ENCODE results near the gene NTNG1. TPM values are rescaled to one million over a fixed set of nuclear protein-coding genes. Genes with fewer than 3 reads are reported as not detected.

Gene NTNG1
- total RNA-seq, 2 experiments from 2014 or later, result 1.1 TPM; not detected in 1

DNA sequence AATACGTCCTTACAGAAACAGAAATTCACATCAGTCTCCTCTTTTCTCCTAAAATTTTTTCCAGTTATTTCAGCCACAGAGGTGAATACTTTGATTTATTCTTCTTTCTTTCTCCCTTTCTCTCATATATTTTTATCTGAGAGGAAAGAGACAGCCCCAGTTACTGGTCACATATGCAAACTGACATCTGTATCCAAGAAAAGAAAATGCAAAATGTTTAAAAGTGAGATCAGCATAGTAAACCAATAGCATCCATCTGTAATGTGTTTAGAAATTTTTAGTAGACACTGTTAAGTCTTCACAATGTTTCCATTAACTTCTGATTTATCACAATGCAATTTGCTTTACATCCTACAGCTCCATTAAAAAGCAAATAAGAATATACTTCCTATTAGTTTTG lies 53.5 kb downstream of the NTNG1 start:
- H3K9me3 Mint-ChIP-seq (ENCODE audit: low read depth), result no peaks in the 10 kb centered on the region
- no peak overlapping the region for H3K27ac Mint-ChIP-seq
- no peak for ATAC-seq
- no peaks in the 10 kb centered on the region for H3K27me3 Mint-ChIP-seq
- no peak overlapping the region for H3K4me3 Mint-ChIP-seq
- CTCF ChIA-PET, result interaction anchor here (1.2 kb wide), 1 partner anchor 17 kb away, joined by 3 read pairs; no protein-coding TSS in a partner anchor
- H3K36me3 Mint-ChIP-seq, result no peaks in the 10 kb centered on the region
- no peak for DNase-seq
- no peaks in the 10 kb centered on the region for H3K4me1 Mint-ChIP-seq

- no peaks in the 10 kb centered on the region for H3K36me3 Mint-ChIP-seq
- H3K9me3 Mint-ChIP-seq (ENCODE audit: low read depth), result no peaks in the 10 kb centered on the region
- DNase-seq (no peak), ATAC-seq (no peak)
- no peak overlapping the region for H3K27ac Mint-ChIP-seq
- H3K4me3 Mint-ChIP-seq, result no peak overlapping the region
- CTCF ChIA-PET, result no interaction called here
- H3K27me3 Mint-ChIP-seq, result no peaks in the 10 kb centered on the region
- no peaks in the 10 kb centered on the region for H3K4me1 Mint-ChIP-seq
These were observed 54.6 kb downstream of the NTNG1 start for GRCh38 chr1:107195476-107195875.

- H3K27ac Mint-ChIP-seq, result no peak overlapping the region
- H3K4me1 Mint-ChIP-seq, result no peaks in the 10 kb centered on the region
- no peak overlapping the region for H3K4me3 Mint-ChIP-seq
- DNase-seq, result peak; percentile 40
- H3K27me3 Mint-ChIP-seq, result no peaks in the 10 kb centered on the region
- CTCF ChIA-PET, result no interaction called here
- peaks cover 3% of the 10 kb centered on the region for H3K9me3 Mint-ChIP-seq (ENCODE audit: low read depth)
- no peak for ATAC-seq
- no peaks in the 10 kb centered on the region for H3K36me3 Mint-ChIP-seq
These were observed 56.2 kb downstream of the NTNG1 start for GRCh38 chr1:107196973-107197562.

DNA sequence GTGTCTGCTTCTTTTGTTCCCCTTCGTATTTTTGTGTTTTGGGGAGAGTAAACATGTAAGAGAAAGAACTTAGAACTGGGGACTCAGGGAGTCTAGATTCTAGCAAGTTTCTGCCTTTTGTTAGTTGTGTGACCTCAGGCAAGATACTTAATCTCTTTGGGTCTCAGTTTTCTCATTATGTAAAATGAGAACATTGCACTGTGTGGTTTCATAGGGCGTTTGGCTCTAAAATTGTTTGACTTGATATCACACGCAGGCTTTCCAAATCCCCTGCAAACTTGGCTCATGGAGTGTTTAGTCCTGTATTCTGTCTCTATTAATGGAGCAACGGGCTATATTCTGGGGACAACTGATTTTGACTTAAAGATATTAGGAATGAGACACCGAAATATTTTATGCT lies 57.7 kb downstream of the NTNG1 start:
- Mint-ChIP-seq H3K36me3 (no peaks in the 10 kb centered on the region), H3K9me3 (ENCODE audit: low read depth) (peaks cover 3% of the 10 kb centered on the region), H3K4me1 (no peaks in the 10 kb centered on the region), H3K4me3 (no peak overlapping the region), H3K27ac (no peak overlapping the region), H3K27me3 (no peaks in the 10 kb centered on the region)
- CTCF ChIA-PET, result no interaction called here
- DNase-seq (no peak), ATAC-seq (no peak)

GRCh38 chr1:107200631-107201030 lies 59.8 kb downstream of the NTNG1 start:
- Mint-ChIP-seq H3K27ac (no peak overlapping the region), H3K4me3 (no peak overlapping the region), H3K27me3 (no peaks in the 10 kb centered on the region), H3K4me1 (no peaks in the 10 kb centered on the region), H3K9me3 (ENCODE audit: low read depth) (peaks cover 3% of the 10 kb centered on the region), H3K36me3 (no peaks in the 10 kb centered on the region)
- ATAC-seq (no peak), DNase-seq (no peak)
- CTCF ChIA-PET, result no interaction called here

GRCh38 chr1:107202007-107202406 lies 61.2 kb downstream of the NTNG1 start:
- CTCF ChIA-PET, result no interaction called here
- no peak overlapping the region for H3K4me3 Mint-ChIP-seq

DNA sequence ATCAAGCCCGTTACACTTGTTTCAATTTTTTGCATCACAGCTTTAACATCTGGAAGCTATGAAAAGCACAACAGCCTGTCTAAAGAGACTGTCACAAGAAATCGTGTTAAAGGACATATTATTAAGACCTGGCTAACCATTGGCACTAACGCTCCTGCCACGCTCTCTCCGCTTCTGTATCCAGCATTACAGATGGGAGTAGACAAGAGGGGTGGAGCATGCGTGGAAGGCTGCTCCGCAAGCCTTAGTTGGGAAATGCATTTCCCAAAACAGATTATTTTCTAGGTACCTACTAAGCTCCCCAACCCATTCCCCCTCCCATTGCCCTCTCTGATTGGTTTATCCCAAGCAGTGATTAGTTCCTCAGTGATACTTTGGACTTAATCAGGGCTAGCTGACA lies 72.4 kb downstream of the NTNG1 start:
- DNase-seq, result no peak
- Mint-ChIP-seq H3K4me1 (no peaks in the 10 kb centered on the region), H3K27ac (no peak overlapping the region), H3K27me3 (no peaks in the 10 kb centered on the region), H3K36me3 (no peaks in the 10 kb centered on the region), H3K9me3 (ENCODE audit: low read depth) (peaks cover 2% of the 10 kb centered on the region), H3K4me3 (no peak overlapping the region)
- CTCF ChIA-PET, result no interaction called here
- ATAC-seq, result no peak

More at GRCh38 chr1:107202007-107202406, 61.2 kb downstream of the NTNG1 start:
- Mint-ChIP-seq H3K4me1 (no peaks in the 10 kb centered on the region), H3K9me3 (ENCODE audit: low read depth) (peaks cover 3% of the 10 kb centered on the region), H3K27ac (no peak overlapping the region), H3K36me3 (no peaks in the 10 kb centered on the region), H3K27me3 (no peaks in the 10 kb centered on the region)
- ATAC-seq (no peak), DNase-seq (no peak)

DNA sequence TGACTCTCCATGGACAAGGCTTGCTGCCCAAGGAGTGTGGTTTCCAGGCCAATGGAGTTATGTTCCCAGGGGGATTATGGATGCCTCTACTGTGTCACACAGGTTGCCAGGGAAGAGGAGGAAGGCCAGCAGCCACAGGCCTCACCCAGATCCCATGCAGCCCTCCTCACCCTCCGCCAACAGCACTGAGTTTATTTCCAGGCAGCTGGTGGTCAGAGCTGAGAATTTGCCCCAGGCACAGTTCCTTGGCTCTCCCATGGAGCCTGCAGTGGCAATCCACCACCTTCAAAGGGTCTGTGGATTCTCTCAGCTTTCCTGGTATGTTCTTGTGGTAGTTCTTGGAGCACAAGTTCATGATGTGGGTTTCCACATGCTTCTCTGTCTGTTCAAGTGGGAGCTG lies 79.2 kb downstream of the NTNG1 start:
- CTCF ChIA-PET, result no interaction called here
- Mint-ChIP-seq H3K9me3 (ENCODE audit: low read depth) (peaks cover 4% of the 10 kb centered on the region), H3K4me1 (no peaks in the 10 kb centered on the region), H3K4me3 (no peak overlapping the region), H3K36me3 (no peaks in the 10 kb centered on the region), H3K27me3 (no peaks in the 10 kb centered on the region), H3K27ac (no peak overlapping the region)
- no peak for ATAC-seq
- DNase-seq, result no peak

GRCh38 chr1:107225706-107226105 lies 84.9 kb downstream of the NTNG1 start:
- Mint-ChIP-seq H3K27ac (no peak overlapping the region), H3K4me3 (no peak overlapping the region), H3K27me3 (no peaks in the 10 kb centered on the region), H3K36me3 (no peaks in the 10 kb centered on the region), H3K9me3 (ENCODE audit: low read depth) (no peaks in the 10 kb centered on the region), H3K4me1 (no peaks in the 10 kb centered on the region)
- ATAC-seq, result no peak
- CTCF ChIA-PET, result no interaction called here
- DNase-seq, result no peak

DNA sequence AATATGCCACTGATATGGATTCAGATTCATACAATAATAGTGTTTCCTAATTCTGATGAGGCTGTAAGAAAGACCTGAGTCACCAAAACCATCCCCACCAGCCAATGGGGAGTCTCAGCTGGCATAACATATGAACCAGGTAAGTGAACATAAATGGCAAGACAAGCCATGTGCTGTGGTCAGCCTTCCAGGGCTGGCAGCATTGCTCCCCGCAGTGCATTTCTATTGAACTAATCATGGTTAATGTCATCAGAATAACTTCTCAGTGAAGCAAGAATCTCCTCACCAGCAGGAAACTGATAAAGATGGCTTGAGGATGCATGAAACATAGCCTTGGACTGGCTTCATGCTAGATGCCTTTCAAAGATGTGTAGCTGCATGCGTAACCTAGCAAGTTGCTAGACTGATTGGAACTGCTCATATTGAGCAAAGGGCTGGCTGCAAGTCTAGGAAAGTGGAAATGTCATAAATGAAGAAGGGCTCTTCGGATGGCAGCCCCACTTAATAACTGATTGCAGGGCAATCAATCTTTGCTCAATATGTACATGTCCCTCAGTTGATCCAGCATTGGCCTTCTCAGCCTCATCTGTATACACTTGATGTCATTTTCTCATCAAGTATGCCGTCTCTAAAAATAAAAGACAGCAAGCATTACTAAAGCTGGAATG lies 88.0 kb downstream of the NTNG1 start:
- no peak overlapping the region for H3K4me3 Mint-ChIP-seq
- H3K27ac Mint-ChIP-seq, result no peak overlapping the region
- H3K9me3 Mint-ChIP-seq (ENCODE audit: low read depth), result no peaks in the 10 kb centered on the region
- H3K4me1 Mint-ChIP-seq, result no peaks in the 10 kb centered on the region
- DNase-seq (no peak), ATAC-seq (no peak)
- H3K27me3 Mint-ChIP-seq, result no peaks in the 10 kb centered on the region
- H3K36me3 Mint-ChIP-seq, result no peaks in the 10 kb centered on the region
- CTCF ChIA-PET, result no interaction called here

- H3K4me1 Mint-ChIP-seq, result no peaks in the 10 kb centered on the region
- H3K27me3 Mint-ChIP-seq, result no peaks in the 10 kb centered on the region
- CTCF ChIA-PET, result no interaction called here
- H3K27ac Mint-ChIP-seq, result no peak overlapping the region
- no peaks in the 10 kb centered on the region for H3K9me3 Mint-ChIP-seq (ENCODE audit: low read depth)
- no peak for DNase-seq
- ATAC-seq, result no peak
- H3K4me3 Mint-ChIP-seq, result no peak overlapping the region
- no peaks in the 10 kb centered on the region for H3K36me3 Mint-ChIP-seq
These were observed 88.9 kb downstream of the NTNG1 start for GRCh38 chr1:107229711-107230110.

- CTCF ChIA-PET, result no interaction called here
- DNase-seq (no peak), ATAC-seq (no peak)
- Mint-ChIP-seq H3K4me1 (no peaks in the 10 kb centered on the region), H3K4me3 (no peak overlapping the region), H3K9me3 (ENCODE audit: low read depth) (no peaks in the 10 kb centered on the region), H3K27ac (no peak overlapping the region), H3K27me3 (no peaks in the 10 kb centered on the region), H3K36me3 (no peaks in the 10 kb centered on the region)
These were observed 89.3 kb downstream of the NTNG1 start for GRCh38 chr1:107230121-107230520.

DNA sequence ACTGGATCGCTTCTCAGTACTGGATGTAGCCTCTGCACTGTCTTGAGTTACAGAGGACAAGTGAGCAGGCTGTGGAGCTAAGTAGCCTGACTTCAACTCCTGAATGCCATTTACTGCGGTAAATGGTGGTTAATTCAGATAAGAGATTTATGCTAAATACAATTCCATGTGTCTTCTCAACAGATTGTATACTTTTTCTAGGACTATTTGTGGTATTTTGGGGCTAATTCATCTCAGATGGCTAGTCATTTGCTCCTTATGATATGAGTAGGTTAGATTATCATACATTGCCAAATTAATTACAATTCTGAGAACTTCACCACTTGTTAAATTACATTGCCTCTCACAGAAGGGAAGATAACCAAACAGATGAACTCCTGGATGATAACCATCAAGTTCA lies 90.5 kb downstream of the NTNG1 start:
- H3K4me1 Mint-ChIP-seq, result no peaks in the 10 kb centered on the region
- no peaks in the 10 kb centered on the region for H3K36me3 Mint-ChIP-seq
- no peak overlapping the region for H3K4me3 Mint-ChIP-seq
- no peak overlapping the region for H3K27ac Mint-ChIP-seq
- CTCF ChIA-PET, result no interaction called here
- H3K27me3 Mint-ChIP-seq, result no peaks in the 10 kb centered on the region
- no peak for ATAC-seq
- peaks cover 6% of the 10 kb centered on the region for H3K9me3 Mint-ChIP-seq (ENCODE audit: low read depth)
- no peak for DNase-seq

- CTCF ChIA-PET, result no interaction called here
- no peaks in the 10 kb centered on the region for H3K27me3 Mint-ChIP-seq
- no peak for ATAC-seq
- no peak for DNase-seq
- H3K27ac Mint-ChIP-seq, result no peak overlapping the region
- no peaks in the 10 kb centered on the region for H3K4me1 Mint-ChIP-seq
- no peak overlapping the region for H3K4me3 Mint-ChIP-seq
- peaks cover 9% of the 10 kb centered on the region for H3K9me3 Mint-ChIP-seq (ENCODE audit: low read depth)
- H3K36me3 Mint-ChIP-seq, result no peaks in the 10 kb centered on the region
These were observed 91.6 kb downstream of the NTNG1 start for GRCh38 chr1:107232426-107232825.
